Measurements from ENCODE around the gene VEZT.

Gene VEZT

GRCh38 chr12:95326855-95327254 lies 109.2 kb downstream of the VEZT start:
- no peak overlapping the region for H3K27ac ChIP-seq (ENCODE audit: low read depth, low read length, poor library complexity, severe bottlenecking)
- no peak overlapping the region for H3K4me2 ChIP-seq (ENCODE audit: low read length)
- H3K9ac ChIP-seq (ENCODE audit: low read length) = no peak overlapping the region
- no peaks in the 10 kb centered on the region for H3K9me3 ChIP-seq (ENCODE audit: low read length)
- H2AFZ ChIP-seq (ENCODE audit: low read length) = no peak overlapping the region
- no peaks in the 10 kb centered on the region for H3K9me2 ChIP-seq (ENCODE audit: low read depth, low read length)
- no peaks in the 10 kb centered on the region for H3K36me3 ChIP-seq (ENCODE audit: insufficient read depth, low read length)
- no peaks in the 10 kb centered on the region for H4K20me1 ChIP-seq (ENCODE audit: insufficient read depth, low read length)
- no peaks in the 10 kb centered on the region for H3K79me2 ChIP-seq (ENCODE audit: insufficient read depth, low read length)
- no peaks in the 10 kb centered on the region for H3F3A ChIP-seq (ENCODE audit: insufficient read depth, low read length)
- H3K4me1 ChIP-seq (ENCODE audit: insufficient read depth, low read length, severe bottlenecking) = no peaks in the 10 kb centered on the region
- TF ChIP-seq EZH2 (IDR thresholded peaks at IDR 0.05; ENCODE audit: borderline replicate concordance, low read length) (no peak), CTCF (IDR thresholded peaks at IDR 0.05; ENCODE audit: low read length) (no peak)
- H3K4me3 ChIP-seq (ENCODE audit: low read depth, low read length, poor library complexity, severe bottlenecking) = no peak overlapping the region
- no peaks in the 10 kb centered on the region for H3K27me3 ChIP-seq (ENCODE audit: insufficient read depth, low read length)

GRCh38 chr12:95328708-95329107 lies 111.1 kb downstream of the VEZT start:
- no peak overlapping the region for H3K4me3 ChIP-seq (ENCODE audit: low read depth, low read length, poor library complexity, severe bottlenecking)
- no peaks in the 10 kb centered on the region for H3K9me2 ChIP-seq (ENCODE audit: low read depth, low read length)
- H3K27me3 ChIP-seq (ENCODE audit: insufficient read depth, low read length) = no peaks in the 10 kb centered on the region
- no peaks in the 10 kb centered on the region for H4K20me1 ChIP-seq (ENCODE audit: insufficient read depth, low read length)
- H3F3A ChIP-seq (ENCODE audit: insufficient read depth, low read length) = no peaks in the 10 kb centered on the region
- no peak overlapping the region for H3K9ac ChIP-seq (ENCODE audit: low read length)
- H3K79me2 ChIP-seq (ENCODE audit: insufficient read depth, low read length) = no peaks in the 10 kb centered on the region
- H3K36me3 ChIP-seq (ENCODE audit: insufficient read depth, low read length) = no peaks in the 10 kb centered on the region
- H2AFZ ChIP-seq (ENCODE audit: low read length) = no peak overlapping the region
- H3K4me2 ChIP-seq (ENCODE audit: low read length) = no peak overlapping the region
- TF ChIP-seq EZH2 (IDR thresholded peaks at IDR 0.05; ENCODE audit: borderline replicate concordance, low read length) (no peak), CTCF (IDR thresholded peaks at IDR 0.05; ENCODE audit: low read length) (no peak)
- H3K27ac ChIP-seq (ENCODE audit: low read depth, low read length, poor library complexity, severe bottlenecking) = no peak overlapping the region
- H3K9me3 ChIP-seq (ENCODE audit: low read length) = no peaks in the 10 kb centered on the region
- H3K4me1 ChIP-seq (ENCODE audit: insufficient read depth, low read length, severe bottlenecking) = no peaks in the 10 kb centered on the region

DNA sequence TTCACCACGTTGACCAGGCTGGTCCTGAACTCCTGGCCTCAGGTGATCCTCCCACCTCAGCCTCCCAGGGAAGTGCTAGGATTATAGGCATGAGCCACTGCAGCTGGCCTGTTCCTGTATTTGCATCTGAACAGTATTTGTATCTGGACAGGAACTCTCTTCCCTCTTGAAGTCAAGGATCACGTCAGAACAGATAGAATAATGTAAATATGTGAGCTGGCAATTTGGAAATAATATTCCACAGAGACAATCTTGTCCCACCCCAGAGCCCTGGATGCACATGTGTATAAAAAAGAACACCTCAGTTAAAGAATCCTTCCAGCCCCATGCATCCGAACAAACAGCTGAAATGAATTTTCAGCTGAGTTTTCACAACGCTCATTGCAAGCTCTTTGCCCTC lies 118.3 kb downstream of the VEZT start:
- TF ChIP-seq CTCF (IDR thresholded peaks at IDR 0.05; ENCODE audit: low read length) (no peak), EZH2 (IDR thresholded peaks at IDR 0.05; ENCODE audit: borderline replicate concordance, low read length) (no peak)
- Histone ChIP-seq H3K4me1 (ENCODE audit: insufficient read depth, low read length, severe bottlenecking) (no peaks in the 10 kb centered on the region), H3K79me2 (ENCODE audit: insufficient read depth, low read length) (no peaks in the 10 kb centered on the region), H3K9me2 (ENCODE audit: low read depth, low read length) (no peaks in the 10 kb centered on the region), H4K20me1 (ENCODE audit: insufficient read depth, low read length) (no peaks in the 10 kb centered on the region), H3K4me2 (ENCODE audit: low read length) (no peak overlapping the region), H3K27ac (ENCODE audit: low read depth, low read length, poor library complexity, severe bottlenecking) (no peak overlapping the region), H3K9ac (ENCODE audit: low read length) (no peak overlapping the region), H2AFZ (ENCODE audit: low read length) (no peak overlapping the region), H3K36me3 (ENCODE audit: insufficient read depth, low read length) (no peaks in the 10 kb centered on the region), H3K27me3 (ENCODE audit: insufficient read depth, low read length) (0 out of 2 replicates have a peak, but pooled peaks cover 4% of the 10 kb centered on the region), H3K4me3 (ENCODE audit: low read depth, low read length, poor library complexity, severe bottlenecking) (no peak overlapping the region), H3F3A (ENCODE audit: insufficient read depth, low read length) (no peaks in the 10 kb centered on the region), H3K9me3 (ENCODE audit: low read length) (no peaks in the 10 kb centered on the region)

All from OCI-LY1 (cell line).